Stimulated activated CD8-positive, alpha-beta memory T cell treated with anti-CD3 and anti-CD28 coated beads, Interleukin-4, amount 100 ng/mL, for 4 hours (primary cell): Measurements from ENCODE around the gene ZNF385D.

Experiments used
- DNase-seq, 2 donors: peaks; one replicate each; pipeline ENCODE4 v3.0.0-alpha.2; 2020; ENCODE audit warnings: low read depth in 2 of 2, low spot score in 1 of 2

ZNF385D gene

DNA sequence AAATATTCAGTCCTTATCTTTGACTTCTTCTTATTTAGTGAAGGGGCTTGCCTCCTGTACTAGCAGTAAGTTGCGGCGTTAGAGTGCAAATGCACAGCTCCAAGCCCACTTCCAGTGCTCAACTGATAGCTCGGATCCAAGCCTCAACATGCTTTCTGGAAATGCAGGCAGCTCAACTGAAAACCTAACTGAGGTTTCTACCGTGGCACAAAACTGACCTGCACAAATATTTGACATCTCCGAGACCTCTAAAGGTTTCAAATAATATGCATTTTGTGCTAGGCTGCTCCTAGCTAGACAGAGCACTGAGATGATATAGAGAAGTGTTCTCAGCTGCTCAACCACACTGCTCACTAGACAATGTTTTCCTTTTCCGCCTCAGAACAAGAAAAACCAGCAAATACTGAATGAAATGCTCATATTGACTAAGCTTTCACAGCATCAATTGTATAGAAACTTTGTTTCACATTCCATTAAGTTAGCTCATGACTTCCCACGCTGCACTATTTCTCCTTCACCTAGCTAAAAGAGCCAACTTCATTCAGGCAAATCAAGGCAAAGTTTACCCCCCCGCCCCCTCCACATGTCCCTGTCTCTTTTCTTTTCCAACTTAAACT lies 822 bp downstream of the ZNF385D start:
- DNase-seq = no peak

DNA sequence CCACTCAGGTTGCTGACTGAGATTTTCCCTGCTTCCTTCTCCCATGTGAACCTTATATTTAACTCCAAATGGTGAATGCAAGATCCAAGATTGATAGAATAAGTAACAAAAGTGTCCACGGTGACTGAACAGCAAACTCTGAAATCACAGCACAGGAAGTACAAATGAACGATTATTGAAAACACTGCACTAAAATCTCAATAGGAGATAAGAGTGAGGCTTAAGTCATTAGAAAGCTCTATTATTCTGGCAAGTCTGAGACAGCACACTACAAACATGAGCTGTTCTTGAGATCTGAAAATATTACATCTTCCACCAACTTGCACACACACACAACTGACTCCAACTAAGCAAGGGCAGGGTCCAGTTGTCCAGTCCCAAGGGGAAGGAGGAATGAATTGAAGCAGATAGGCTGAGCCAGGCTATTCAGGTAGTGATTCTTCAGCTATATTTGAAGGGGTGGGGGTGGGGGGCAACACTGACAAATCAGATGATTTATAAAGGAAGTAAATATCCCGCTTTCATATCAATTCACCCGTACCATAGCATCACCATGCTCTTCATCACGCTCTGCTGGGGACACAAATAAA lies 2.9 kb downstream of the ZNF385D start:
- no peak for DNase-seq

DNA sequence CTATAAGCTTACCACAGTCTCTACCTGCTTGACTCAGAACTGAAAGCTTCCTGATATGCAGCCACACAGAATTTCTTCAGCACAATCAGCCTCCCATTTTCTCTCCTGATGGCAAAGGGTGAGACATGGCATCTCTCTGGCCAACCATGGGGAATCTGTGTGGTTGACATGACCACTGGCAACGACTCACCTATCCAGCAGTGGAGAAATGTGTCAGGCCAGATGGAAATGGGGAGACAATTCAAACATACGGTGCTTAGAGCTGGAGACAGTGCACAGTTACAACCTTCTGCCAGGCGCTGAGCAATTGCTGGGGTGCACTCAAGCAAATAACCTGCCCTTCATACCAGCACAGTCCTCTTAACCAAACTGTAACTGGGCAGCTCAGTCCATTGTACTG lies 3.6 kb downstream of the ZNF385D start:
- no peak for DNase-seq

DNA sequence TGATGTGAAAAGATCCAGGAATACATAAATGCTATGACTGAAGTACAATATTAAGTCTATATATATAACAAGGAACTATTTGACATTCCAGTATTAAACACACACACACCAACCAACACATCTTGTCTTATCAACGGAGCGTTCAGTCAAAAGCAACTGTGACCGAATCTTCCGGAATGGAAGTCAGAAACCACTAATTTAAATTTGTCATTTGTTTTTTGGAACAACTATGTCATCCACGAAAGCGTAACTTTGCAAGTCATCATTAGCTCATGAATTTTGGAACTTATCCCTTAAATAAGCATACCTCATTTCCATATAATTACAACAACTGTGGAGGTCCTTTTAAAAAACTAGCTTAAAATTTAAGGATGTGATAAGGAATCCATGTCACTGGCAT lies 5.0 kb downstream of the ZNF385D start:
- DNase-seq = no peak

DNA sequence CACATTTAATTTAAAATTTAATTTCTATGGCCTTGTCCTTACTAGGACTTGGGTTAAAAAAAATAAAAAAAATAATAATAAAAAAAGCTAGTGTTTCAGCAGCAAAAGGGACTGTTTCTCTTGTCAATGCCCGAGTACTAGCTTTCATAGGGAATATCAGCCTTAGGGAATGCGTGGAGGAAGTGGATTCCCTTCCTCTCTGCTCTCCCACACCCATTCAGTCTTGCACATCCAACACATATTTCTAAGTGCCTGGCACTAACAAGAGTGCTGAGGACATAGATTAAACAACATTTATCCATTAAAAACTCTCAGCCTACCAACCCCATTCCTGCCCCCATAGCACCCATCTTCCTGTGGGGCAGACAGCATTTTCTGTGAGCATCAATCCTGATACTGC lies 6.2 kb downstream of the ZNF385D start:
- no peak for DNase-seq

DNA sequence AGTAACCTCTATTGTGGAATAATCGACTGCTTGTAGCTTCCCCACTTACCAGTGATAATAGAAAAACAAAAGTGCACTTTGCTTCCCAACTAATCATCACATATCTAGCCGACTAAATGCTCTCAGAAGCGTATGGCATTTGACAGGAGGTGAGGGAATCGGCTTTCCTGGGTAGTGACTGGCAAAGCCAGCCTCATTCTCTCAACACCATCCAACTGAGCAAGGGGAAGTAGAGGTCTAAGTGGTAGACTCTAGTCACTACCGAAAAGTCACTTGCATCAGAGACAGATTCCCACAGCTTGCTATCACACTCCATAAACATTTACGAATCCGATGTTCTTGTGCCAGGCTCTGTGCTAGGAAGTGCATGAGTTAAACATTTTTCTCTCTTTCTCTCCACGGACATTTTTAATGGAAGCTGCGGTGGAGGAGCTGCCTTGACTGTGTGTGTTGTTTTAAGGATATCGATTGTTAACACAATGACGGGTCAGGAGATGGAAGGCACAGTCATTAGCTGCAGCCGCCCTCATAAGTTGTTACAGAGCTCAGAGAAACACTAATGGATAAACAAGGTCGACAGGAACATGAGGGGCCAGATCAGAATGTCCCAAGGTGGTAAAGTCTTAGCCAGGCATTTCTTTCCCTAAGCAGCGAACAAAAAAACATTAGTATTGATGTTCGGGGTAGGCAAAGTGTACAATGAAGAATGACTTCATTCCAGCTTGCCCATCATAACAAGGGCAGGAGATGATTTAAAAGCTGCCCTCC lies 11.9 kb downstream of the ZNF385D start:
- DNase-seq = no peak

DNA sequence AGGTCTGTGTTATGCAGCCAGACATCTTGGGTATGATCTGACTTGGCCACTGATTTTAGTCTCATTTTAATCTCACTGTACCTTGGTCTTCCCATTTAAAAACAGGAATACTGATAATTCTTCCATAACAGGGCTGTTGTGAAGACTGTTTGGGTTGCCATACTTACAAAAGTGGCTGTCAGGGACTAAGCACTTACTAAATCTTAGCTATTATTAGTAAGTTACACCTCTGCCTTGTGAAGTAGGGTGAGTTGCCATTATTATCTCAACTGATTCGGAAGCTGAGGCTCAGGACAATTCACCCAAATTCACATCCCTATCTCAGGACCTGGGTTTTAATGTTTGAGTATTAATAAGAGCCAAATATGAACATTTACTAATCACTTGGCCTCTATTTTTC lies 12.7 kb downstream of the ZNF385D start:
- DNase-seq = no peak

DNA sequence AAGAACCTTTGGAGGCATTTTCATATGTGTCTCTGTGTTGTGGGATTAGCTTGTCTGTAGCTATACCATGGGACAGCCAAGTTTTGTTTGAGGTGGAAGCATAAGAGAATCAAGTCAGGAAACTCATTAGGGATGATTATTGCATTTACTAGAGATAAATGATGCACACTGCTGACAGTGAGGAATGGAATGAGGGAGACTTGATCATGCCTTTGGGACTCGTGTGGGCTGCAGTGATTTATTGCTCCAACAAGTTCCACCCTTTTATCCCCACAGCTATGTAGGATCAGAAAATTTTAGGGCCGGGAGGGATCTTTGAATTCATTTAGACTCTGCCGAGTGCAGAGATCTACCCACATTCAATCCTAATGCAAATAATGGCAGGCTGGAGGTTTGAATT lies 16.3 kb downstream of the ZNF385D start:
- no peak for DNase-seq

DNA sequence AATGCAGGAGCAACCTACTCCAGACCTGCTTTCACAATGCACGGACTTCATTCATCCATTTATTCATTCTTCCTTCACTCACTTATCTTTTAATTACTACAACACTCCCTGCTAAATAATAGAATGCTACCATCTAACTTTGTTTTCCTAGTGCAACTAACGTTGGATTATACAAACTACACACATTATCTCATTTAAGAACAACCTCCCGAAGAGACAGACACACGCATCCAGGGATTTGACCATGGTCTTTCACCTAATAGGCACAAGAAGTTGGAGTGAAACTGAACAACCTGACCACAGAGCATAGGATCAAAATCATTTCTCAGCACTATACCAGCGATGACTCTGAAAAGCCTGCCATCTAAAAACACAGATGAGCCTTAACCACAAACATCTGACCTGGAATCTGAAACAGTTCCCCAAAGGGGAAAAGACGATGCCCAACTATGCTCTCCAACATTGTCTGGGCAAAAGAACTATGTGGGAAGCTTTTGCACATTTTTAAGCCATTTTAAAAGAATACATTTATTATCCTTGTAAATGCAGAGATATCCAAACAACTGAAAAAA lies 21.0 kb downstream of the ZNF385D start:
- DNase-seq = no peak

DNA sequence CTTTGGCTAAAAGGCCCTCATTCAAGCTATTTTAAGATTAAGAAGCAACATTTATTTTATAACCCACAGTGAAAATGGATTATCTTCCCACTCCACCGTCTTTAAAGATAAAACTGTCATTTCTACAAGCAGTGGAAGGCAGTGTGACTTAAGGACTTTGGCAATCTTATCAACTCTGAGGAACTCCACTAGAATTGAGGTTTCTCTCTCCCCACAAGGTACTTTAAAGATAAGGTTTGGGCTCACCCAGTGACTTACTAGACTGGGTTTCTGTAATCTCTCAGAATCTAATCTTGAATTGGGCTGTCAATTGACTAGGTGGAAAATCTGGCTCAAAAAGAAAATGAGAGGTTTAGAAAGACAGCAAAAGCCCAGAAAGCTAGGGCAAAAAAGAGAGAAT lies 21.7 kb downstream of the ZNF385D start:
- DNase-seq = no peak

DNA sequence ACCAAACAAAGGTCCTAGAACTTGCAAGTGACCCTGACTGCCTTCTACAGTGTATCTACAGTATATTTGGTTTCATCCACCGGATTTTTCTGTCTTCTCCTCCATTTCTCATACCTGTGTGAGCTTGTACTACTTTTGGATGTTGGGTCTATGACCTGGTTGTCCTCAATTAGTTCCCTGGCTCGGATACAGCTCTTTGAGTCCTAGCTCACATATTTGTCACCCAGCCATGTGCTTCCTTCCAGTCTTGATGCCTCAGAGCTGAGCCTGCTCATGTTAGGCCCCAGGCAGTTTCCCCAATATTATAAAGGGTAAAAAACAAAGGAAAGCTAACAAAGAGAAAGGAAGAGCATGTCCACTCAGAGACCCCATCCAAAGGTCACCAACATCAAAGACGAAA lies 28.2 kb downstream of the ZNF385D start:
- DNase-seq = no peak

DNA sequence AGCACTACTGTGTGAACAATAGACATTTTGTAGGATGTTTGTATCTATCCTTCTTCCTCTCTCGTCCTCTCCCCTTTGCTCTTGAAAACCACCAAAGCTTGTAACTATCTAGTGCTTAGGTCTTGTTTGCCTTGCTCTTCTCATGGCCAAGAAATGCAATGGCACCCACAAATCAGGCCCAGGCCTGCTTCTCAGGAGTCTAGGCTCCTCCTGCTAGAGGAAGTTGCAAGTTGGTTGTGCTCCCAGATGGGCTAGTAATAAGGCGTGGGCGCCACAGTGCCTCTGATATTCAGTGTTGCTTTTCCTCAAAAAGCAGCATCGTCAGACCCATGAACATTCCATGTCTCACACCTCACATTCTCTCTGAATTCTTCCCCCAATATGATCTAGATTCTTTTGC lies 28.7 kb downstream of the ZNF385D start:
- DNase-seq = no peak

DNA sequence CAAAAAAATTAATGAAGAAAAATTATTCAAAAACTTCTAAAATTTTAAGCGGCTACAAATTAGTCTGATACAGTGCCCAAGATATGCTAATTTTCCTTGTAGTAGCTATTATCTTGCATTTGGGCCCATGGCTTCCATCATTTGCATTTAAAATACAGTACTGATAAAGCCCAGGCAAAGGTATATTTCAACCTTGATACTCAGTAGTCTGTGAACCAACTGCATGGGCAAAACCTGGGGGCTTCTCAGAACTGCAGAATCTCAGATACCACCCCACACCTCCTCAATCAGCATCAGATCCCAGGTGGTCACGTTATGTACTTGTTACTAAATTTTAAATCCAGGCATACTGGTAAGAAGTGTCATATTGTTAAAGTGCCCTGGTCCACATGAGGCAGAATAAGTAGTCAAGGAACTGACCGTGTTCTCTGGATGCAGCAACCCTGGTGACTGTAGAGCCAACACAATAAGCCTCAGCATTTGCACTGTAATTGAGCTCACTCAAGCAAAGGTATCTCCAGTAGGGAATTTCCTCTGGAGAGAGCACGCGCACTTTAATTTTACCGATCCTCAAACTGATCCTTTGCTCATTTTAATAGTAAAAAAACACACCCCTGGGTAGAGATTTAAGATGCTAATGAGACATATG lies 31.9 kb downstream of the ZNF385D start:
- DNase-seq = no peak

DNA sequence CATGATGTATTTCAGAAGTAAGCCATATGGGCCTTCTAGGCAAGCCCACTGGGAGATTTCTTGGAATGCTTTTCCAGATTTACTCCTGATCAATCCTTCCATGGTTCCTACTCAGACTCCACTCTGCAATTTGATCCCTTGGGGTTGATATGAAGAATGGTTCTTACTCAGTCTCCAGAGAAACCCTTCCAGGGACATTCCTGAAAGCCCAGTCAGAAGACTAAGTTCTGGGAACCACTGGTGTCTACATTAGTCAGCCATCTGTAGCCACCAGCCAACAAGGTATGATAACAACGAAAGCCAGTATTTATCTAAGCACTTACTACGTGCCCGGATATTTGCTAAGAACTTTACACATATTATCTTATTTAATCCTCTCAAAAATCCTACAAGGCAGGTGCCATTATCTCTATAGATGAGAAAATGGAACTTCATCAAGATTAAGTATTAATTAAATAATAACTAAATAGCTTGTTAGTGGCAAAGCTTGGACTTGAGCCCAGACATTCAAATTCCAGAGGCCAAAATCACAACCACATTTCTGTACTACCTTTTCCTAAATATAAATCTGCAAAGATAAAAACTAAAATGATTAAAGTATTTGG lies 32.7 kb downstream of the ZNF385D start:
- no peak for DNase-seq

DNA sequence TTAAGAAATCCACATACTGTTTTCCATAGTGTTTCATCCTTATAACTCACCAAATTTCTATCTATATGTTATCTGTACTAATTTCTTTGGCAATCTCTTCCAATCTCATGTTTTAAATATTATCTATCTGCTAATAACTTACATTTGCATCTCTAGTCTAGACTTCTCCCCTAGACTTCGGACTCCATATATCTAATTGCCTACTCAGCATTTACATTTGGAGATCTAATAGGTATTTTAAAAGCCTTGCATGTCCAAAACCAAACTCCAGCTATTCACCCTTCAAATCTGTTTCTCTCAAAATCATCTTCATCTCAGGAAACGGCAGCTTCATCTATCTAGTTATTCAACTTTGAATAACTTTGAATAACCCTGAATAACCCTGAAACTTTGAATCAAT lies 35.3 kb downstream of the ZNF385D start:
- DNase-seq = no peak

DNA sequence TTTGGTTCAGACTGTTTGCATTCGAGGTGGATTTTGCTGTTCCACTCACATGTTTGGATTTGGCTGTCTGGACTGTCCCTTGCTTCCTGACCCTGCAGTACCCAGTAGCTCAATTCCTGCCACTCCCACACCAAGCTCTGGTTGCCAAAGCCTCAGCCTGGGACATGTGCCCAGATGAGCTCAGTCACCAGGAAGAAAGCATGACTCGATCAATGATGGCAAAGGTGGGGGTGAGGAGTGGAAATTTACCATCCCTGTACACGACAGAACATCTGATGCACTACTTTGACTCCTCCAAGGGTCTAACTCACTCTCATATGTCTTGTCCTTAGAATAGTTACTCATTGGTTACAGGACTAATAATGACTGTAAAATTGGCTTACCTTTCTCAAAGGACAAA lies 45.2 kb downstream of the ZNF385D start:
- no peak for DNase-seq

DNA sequence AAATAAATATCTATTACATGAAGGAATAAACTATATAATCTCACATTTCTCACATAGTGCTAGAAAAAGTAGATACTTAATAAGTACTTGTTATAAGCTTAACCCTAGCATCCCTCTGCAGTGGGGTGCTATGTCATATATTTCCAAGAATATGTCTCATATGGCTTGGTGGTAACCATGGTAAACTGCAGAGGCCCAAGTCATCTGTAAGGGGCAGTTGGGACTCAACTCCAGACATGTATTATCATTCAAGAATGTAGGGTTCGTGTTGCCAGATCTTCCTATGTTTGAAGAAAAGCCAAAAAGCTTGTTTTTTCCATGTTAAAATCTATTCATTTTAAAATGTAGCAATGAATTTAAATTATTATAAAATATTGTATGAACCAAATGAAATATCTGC lies 46.2 kb downstream of the ZNF385D start:
- DNase-seq = no peak

DNA sequence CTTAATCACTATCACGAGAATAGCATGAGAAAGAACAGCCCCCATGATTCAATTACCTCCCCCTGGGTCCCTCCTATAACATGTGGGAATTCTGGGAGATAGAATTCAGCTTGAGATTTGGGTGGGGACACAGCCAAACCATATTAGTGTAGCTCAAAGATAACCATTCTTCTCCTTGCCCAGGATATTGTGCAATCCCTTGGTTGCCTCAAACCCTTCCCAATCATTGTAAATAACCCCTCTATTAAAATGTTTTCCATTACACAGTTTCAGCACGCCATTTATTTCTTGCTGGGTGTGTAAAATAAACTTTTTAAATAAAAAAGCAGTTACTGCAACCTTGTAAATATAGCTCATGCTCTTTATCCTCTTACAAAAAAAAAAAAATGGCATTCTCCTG lies 47.7 kb downstream of the ZNF385D start:
- DNase-seq = no peak

DNA sequence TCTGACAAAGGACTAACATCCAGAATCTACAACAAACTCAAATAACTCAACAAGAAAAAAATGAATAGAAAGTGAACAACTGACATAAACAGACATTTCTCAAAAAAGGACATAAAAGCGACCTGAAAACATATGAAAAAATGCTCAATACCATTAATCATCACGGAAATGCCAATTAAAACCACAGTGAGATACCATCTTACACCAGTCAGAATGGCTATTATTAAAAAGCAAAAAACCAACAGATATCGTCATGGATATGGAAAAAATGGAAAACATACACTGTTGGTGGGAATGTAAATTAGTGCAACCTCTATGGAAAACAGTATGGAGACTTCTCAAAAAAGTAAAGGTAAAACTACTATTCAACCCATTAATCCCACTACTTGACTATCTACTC lies 53.3 kb downstream of the ZNF385D start:
- DNase-seq = no peak

DNA sequence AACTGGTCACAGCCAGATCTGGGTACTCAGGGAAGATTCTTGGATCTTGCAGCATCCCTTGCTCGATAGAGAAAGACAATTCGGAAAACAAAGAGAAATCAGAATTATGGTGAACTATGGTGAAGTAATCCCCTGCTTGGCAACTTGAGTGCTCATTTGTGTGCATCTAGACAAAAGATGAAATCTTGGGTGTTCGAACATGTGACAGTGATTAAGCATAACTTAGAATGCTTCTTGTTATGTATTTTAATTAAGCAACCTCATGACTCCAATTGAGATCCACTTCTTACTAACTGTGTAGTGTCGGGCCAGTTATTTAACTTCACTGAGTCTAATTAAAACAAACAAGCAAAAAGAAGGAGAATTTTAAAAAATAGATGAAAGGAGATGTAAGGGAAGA lies 56.5 kb downstream of the ZNF385D start:
- no peak for DNase-seq

DNA sequence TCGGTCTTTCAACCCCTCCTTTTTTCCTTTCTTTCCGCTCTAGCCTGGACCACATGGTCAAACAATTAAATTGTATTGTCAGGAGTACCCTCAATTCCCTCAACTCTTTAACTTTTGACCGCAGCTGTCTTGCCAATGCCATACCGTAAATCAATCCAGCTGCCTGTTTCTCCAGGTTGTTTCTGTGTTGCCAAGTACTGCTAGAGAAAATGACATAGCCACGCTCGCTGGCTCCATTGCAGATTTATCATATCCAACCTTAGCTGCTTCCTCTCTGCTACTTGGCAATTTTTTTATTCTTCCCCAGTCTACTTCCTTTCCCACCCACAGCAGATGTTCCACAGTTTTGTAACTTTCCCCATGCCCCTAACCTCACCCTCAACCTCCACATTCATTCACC lies 60.0 kb downstream of the ZNF385D start:
- DNase-seq = no peak

DNA sequence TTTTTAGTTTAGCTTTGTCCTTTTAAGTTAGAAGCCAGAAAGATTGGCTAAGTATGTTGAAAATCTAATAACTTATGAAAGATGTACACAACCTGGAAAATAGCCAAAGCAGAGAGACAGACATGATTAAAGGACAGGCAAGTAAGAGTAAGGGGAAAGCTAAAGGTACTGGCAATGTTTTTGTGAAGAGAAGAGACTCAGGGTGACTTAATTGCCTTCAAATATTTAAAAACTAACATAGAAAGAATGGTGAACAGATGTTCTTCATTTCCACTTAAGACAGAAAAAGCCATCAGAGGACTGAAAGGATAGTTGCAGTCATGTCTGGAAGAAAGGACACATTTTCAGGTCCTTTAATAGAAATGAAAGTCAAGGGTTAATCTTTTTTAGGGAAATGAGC lies 68.8 kb downstream of the ZNF385D start:
- no peak for DNase-seq
